Measurements from ENCODE around the gene ZNF396.

The ZNF396 gene

GRCh38 chr18:35376742-35377695 lies at the start of gene ZNF396:
Gene ZNF396, minus strand, starts transcription at chr18:35377337. Its CDS starts 3,045 bp downstream, at chr18:35374292.
- FAIRE-seq, result no peak

- FAIRE-seq, result no peak
Measured at GRCh38 chr18:35426786-35427185, 49.6 kb upstream of the ZNF396 start.

- FAIRE-seq, result no peak
Measured at GRCh38 chr18:35424356-35424755, 47.2 kb upstream of the ZNF396 start.

- no peak for FAIRE-seq
Measured at GRCh38 chr18:35422237-35422636, 45.1 kb upstream of the ZNF396 start.

- no peak for FAIRE-seq
Measured at GRCh38 chr18:35418610-35419009, 41.5 kb upstream of the ZNF396 start.

- no peak for FAIRE-seq
Measured at GRCh38 chr18:35417223-35417622, 40.1 kb upstream of the ZNF396 start.

GRCh38 chr18:35415511-35416073 lies 38.5 kb upstream of the ZNF396 start:
- FAIRE-seq, result no peak

GRCh38 chr18:35413163-35413511 lies 36.0 kb upstream of the ZNF396 start:
- no peak for FAIRE-seq

- no peak for FAIRE-seq
Measured at GRCh38 chr18:35411625-35412351, 34.7 kb upstream of the ZNF396 start.

- no peak for FAIRE-seq
Measured at GRCh38 chr18:35410561-35410960, 33.4 kb upstream of the ZNF396 start.

GRCh38 chr18:35409911-35410310 lies 32.8 kb upstream of the ZNF396 start:
- no peak for FAIRE-seq

GRCh38 chr18:35408843-35409261 lies 31.7 kb upstream of the ZNF396 start:
- no peak for FAIRE-seq

GRCh38 chr18:35407871-35408481 lies 30.8 kb upstream of the ZNF396 start:
- peak; percentile 60 for FAIRE-seq

GRCh38 chr18:35406666-35407065 lies 29.5 kb upstream of the ZNF396 start:
- no peak for FAIRE-seq

- no peak for FAIRE-seq
Measured at GRCh38 chr18:35397976-35398375, 20.8 kb upstream of the ZNF396 start.

GRCh38 chr18:35393716-35394115 lies 16.6 kb upstream of the ZNF396 start:
- FAIRE-seq, result no peak

GRCh38 chr18:35392375-35392774 lies 15.2 kb upstream of the ZNF396 start:
- no peak for FAIRE-seq

GRCh38 chr18:35390951-35391700 lies 14.0 kb upstream of the ZNF396 start:
- no peak for FAIRE-seq

GRCh38 chr18:35389095-35389618 lies 12.0 kb upstream of the ZNF396 start:
- no peak for FAIRE-seq

GRCh38 chr18:35387152-35387571 lies 10.0 kb upstream of the ZNF396 start:
- no peak for FAIRE-seq

GRCh38 chr18:35386600-35387100 lies 9.5 kb upstream of the ZNF396 start:
- no peak for FAIRE-seq

- no peak for FAIRE-seq
Measured at GRCh38 chr18:35383136-35383535, 6.0 kb upstream of the ZNF396 start.

Data from colon (tissue), 2 donors.